Left ventricle myocardium inferior (tissue), 1 donor: ENCODE results near the gene ENDOU. TPM values are rescaled to one million over a fixed set of nuclear protein-coding genes. Genes with fewer than 3 reads are reported as not detected.
A peak's percentile ranks its signal among the peaks of the same experiment; 100 is the strongest.

Experiments used
- DNase-seq: peaks from one replicate; pipeline ENCODE4 v3.0.0-alpha.2; 2020
- H3K27ac ChIP-seq: fragments of 200-600 bp; replicated peaks from 2 replicates; pipeline ENCODE4 v1.8.0; 2021
- H3K27me3 ChIP-seq: fragments of 200-600 bp; 2 replicates; pipeline ENCODE4 v1.8.0; 2021; ENCODE audit warnings: low read depth
- H3K36me3 ChIP-seq: fragments of 200-600 bp; 2 replicates; pipeline ENCODE4 v1.8.0; 2021
- H3K4me1 ChIP-seq: fragments of 200-600 bp; 2 replicates; pipeline ENCODE4 v1.8.0; 2021
- H3K4me3 ChIP-seq: fragments of 200-600 bp; 2 replicates; pipeline ENCODE4 v1.8.0; 2021; ENCODE audit warnings: mild to moderate bottlenecking, moderate library complexity
- H3K9me3 ChIP-seq: fragments of 200-600 bp; replicated peaks from 2 replicates; pipeline ENCODE4 v1.8.0; 2021
- CTCF ChIP-seq: fragments of 200-600 bp; IDR thresholded peaks from 2 replicates; pipeline ENCODE4 v1.8.0; 2021; ENCODE audit warnings: antibody characterized with exemption, mild to moderate bottlenecking, borderline replicate concordance
- intact Hi-C: fragments of 100-400 bp; cut with micrococcal nuclease; formaldehyde crosslinking; loops from one replicate; pipeline ENCODE4 v1.11.0; 2022
- total RNA-seq: library from RNA; stranded (reverse); fragmentation: NEBNext Ultra II Directional; extraction: Animal tissue kit (Norgen Biotek cat#: 25700); gene quantifications from one replicate; pipeline ENCODE4 v1.2.1, GENCODE V29; 2021
- donor health status: DM: no; HTN: yes; CAD: no; lungs with severe emphysema.

ENDOU gene
- total RNA-seq, 1 donor from 2014 or later: 0.49 TPM

GRCh38 chr12:47772738-47773061, 47.4 kb upstream of the ENDOU start:
- intact Hi-C loops: loop anchor here (10.0 kb wide), 1 partner anchor 62 kb away; no protein-coding TSS in a partner anchor
- Histone ChIP-seq H3K36me3 (no peaks in the 10 kb centered on the region), H3K27ac (peak overlapping the region; percentile 90), H3K9me3 (no peaks in the 10 kb centered on the region), H3K27me3 (no peaks in the 10 kb centered on the region), H3K4me3 (peak overlapping the region; percentile 98), H3K4me1 (peaks cover 68% of the 10 kb centered on the region)
- DNase-seq: no peak
- TF ChIP-seq CTCF: no peak

- Histone ChIP-seq H3K4me1 (peaks cover 67% of the 10 kb centered on the region), H3K9me3 (no peaks in the 10 kb centered on the region), H3K27ac (no peak overlapping the region), H3K27me3 (no peaks in the 10 kb centered on the region), H3K4me3 (peak overlapping the region; percentile 98), H3K36me3 (no peaks in the 10 kb centered on the region)
- DNase-seq: no peak
- intact Hi-C loops: loop anchor here (10.0 kb wide), 1 partner anchor 63 kb away; no protein-coding TSS in a partner anchor
- TF ChIP-seq CTCF: no peak
Observed at GRCh38 chr12:47772094-47772660, 46.9 kb upstream of the ENDOU start.

- Histone ChIP-seq H3K27me3 (no peaks in the 10 kb centered on the region), H3K9me3 (no peaks in the 10 kb centered on the region), H3K4me3 (no peak overlapping the region), H3K27ac (no peak overlapping the region), H3K36me3 (no peaks in the 10 kb centered on the region), H3K4me1 (peaks cover 67% of the 10 kb centered on the region)
- TF ChIP-seq CTCF: no peak
- no peak for DNase-seq
- intact Hi-C loops: loop anchor here (10.0 kb wide), 1 partner anchor 63 kb away; no protein-coding TSS in a partner anchor
Observed at GRCh38 chr12:47771304-47771703, 46.0 kb upstream of the ENDOU start.

- H3K4me1 ChIP-seq: peaks cover 64% of the 10 kb centered on the region
Observed at GRCh38 chr12:47770086-47770726, 44.9 kb upstream of the ENDOU start.

More at GRCh38 chr12:47770086-47770726, 44.9 kb upstream of the ENDOU start:
- no peak for DNase-seq
- no peaks in the 10 kb centered on the region for H3K36me3 ChIP-seq
- intact Hi-C loops: loop anchor here (10.0 kb wide), 1 partner anchor 65 kb away; no protein-coding TSS in a partner anchor
- H3K9me3 ChIP-seq: no peaks in the 10 kb centered on the region
- H3K4me3 ChIP-seq: no peak overlapping the region
- no peak overlapping the region for H3K27ac ChIP-seq
- no peak for TF ChIP-seq CTCF
- no peaks in the 10 kb centered on the region for H3K27me3 ChIP-seq
